Right renal pelvis (tissue), 4 donors: ENCODE data around the gene CROCC2. TPM values are rescaled to one million over a fixed set of nuclear protein-coding genes. Genes with fewer than 3 reads are reported as not detected.

Source experiments
- DNase-seq, 4 donors: peaks; one replicate each; pipeline ENCODE4 v3.0.0-alpha.2; 2013; ENCODE audit warnings: low read depth in 4 of 4, low spot score in 3 of 4, missing footprints in 1 of 4
- polyA plus RNA-seq, 4 donors: library from polyadenylated mRNA; unstranded; fragments of 120-200 nt; gene quantifications; one replicate each; pipeline ENCODE4 v1.2.1, GENCODE V29; 2013; ENCODE audit not compliant: insufficient read length in 4 of 4

Gene CROCC2
- polyA plus RNA-seq, 4 donors, result 0.03 to 0.13 (median 0.05) TPM; not detected in 1

GRCh38 chr2:240904216-240905175, 1.6 kb upstream of the CROCC2 start:
- no peak for DNase-seq

GRCh38 chr2:240905176-240905781, 857 bp upstream of the CROCC2 start:
- DNase-seq, result no peak

GRCh38 chr2:240906911-240907590, 915 bp downstream of the CROCC2 start:
- DNase-seq, result no peak

- DNase-seq, result no peak
Measured at GRCh38 chr2:240909216-240909974, 3.3 kb downstream of the CROCC2 start.

GRCh38 chr2:240911641-240912265, 5.6 kb downstream of the CROCC2 start:
- no peak for DNase-seq

GRCh38 chr2:240912878-240913809, 7.0 kb downstream of the CROCC2 start:
- no peak for DNase-seq

GRCh38 chr2:240913810-240914644, 7.9 kb downstream of the CROCC2 start:
- DNase-seq, result no peak

GRCh38 chr2:240914645-240915525, 8.7 kb downstream of the CROCC2 start:
- DNase-seq, result no peak

GRCh38 chr2:240915526-240916341, 9.6 kb downstream of the CROCC2 start:
- no peak for DNase-seq

- DNase-seq, result peak in 1 of 4 donors; percentile 58
Measured at GRCh38 chr2:240916571-240917008, 10.5 kb downstream of the CROCC2 start.

GRCh38 chr2:240917009-240917683, 11.0 kb downstream of the CROCC2 start:
- no peak for DNase-seq

GRCh38 chr2:240917684-240918257, 11.6 kb downstream of the CROCC2 start:
- DNase-seq, result no peak

GRCh38 chr2:240918258-240919091, 12.3 kb downstream of the CROCC2 start:
- no peak for DNase-seq

GRCh38 chr2:240919161-240919781, 13.1 kb downstream of the CROCC2 start:
- no peak for DNase-seq
